COLO829 (cell line): Measurements from ENCODE around the gene TRPV3.
"Not testable (repeated sequence)": the region's sequence is repeated elsewhere in the genome, so short reads cannot be mapped to it uniquely, and the experiment has no call there.

Source experiments
- DNase-seq: peaks from one replicate; pipeline ENCODE4 v3.0.0; 2012; ENCODE audit warnings: low spot score

Gene TRPV3

GRCh38 chr17:3557768-3558583 lies at the start of gene TRPV3:
Gene TRPV3 (minus strand): TSS chr17:3557812. CDS start chr17:3554850, 2,962 bp downstream.
- peak; percentile 23 for DNase-seq

GRCh38 chr17:3603870-3604259 lies 46.3 kb upstream of the TRPV3 start:
- no peak for DNase-seq

GRCh38 chr17:3603119-3603869 lies 45.7 kb upstream of the TRPV3 start:
- DNase-seq: no peak

GRCh38 chr17:3602499-3602898 lies 44.9 kb upstream of the TRPV3 start:
- peak; percentile 13 for DNase-seq

- DNase-seq: no peak
Observed at GRCh38 chr17:3600529-3601205, 43.1 kb upstream of the TRPV3 start.

GRCh38 chr17:3598078-3598477 lies 40.5 kb upstream of the TRPV3 start:
- no peak for DNase-seq

- DNase-seq: no peak
Observed at GRCh38 chr17:3596804-3597464, 39.3 kb upstream of the TRPV3 start.

- no peak for DNase-seq
Observed at GRCh38 chr17:3594976-3595375, 37.4 kb upstream of the TRPV3 start.

GRCh38 chr17:3594051-3594800 lies 36.6 kb upstream of the TRPV3 start:
- no peak for DNase-seq

GRCh38 chr17:3593384-3593783 lies 35.8 kb upstream of the TRPV3 start:
- no peak for DNase-seq

GRCh38 chr17:3592216-3592860 lies 34.7 kb upstream of the TRPV3 start:
- DNase-seq: no peak

- no peak for DNase-seq
Observed at GRCh38 chr17:3590768-3591167, 33.2 kb upstream of the TRPV3 start.

- DNase-seq: no peak
Observed at GRCh38 chr17:3590231-3590630, 32.6 kb upstream of the TRPV3 start.

- DNase-seq: no peak
Observed at GRCh38 chr17:3589784-3590183, 32.2 kb upstream of the TRPV3 start.

GRCh38 chr17:3585826-3586225 lies 28.2 kb upstream of the TRPV3 start:
- no peak for DNase-seq

GRCh38 chr17:3583456-3583855 lies 25.8 kb upstream of the TRPV3 start:
- DNase-seq: no peak

- no peak for DNase-seq
Observed at GRCh38 chr17:3582915-3583314, 25.3 kb upstream of the TRPV3 start.

GRCh38 chr17:3578667-3579066 lies 21.1 kb upstream of the TRPV3 start:
- DNase-seq: not testable (repeated sequence)

GRCh38 chr17:3576970-3577369 lies 19.4 kb upstream of the TRPV3 start:
- no peak for DNase-seq

- no peak for DNase-seq
Observed at GRCh38 chr17:3575511-3575910, 17.9 kb upstream of the TRPV3 start.

- DNase-seq: no peak
Observed at GRCh38 chr17:3574231-3574630, 16.6 kb upstream of the TRPV3 start.
